ENCODE results near the gene MUL1.

DNA sequence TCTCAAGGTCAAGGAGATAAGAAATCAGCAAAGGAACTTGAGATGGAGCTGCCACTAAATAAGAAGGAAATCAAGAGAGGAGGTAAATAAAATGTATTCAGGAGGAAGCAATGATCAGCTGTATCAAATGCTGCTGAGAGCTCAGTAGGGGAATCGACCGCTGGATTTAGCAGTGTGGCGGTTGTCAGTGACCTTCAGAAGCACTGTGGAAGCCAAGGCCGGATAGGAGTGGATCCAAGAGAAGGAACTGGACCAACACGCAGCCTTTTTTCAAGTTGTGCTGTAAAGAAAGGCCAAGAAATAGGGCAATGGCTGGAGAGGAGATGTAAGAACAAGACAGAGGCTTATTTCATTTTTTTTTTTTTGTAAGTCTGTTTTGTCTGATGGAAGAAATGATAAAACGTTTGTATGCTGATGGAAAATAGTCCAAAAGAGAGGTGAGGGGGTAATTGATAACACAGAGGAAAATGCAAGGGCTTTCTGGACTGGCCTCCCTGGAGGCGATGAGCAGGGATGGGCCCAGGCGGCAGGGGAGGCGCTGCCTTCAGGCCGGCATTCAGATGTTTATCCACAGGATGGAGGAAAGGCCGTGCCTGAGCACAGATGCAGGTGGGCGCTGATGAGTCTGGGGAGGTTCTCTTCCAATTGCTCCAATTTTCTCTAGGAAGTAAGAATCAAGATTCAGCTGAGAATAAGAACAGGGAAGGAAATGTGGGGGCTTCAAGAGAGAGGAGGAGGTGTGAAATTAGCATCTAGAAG lies 26.9 kb upstream of the MUL1 start:
- TF ChIP-seq EZH2 (IDR thresholded peaks at IDR 0.05; ENCODE audit: insufficient read depth, low read length) (no peak), CTCF (IDR thresholded peaks at IDR 0.05; ENCODE audit: insufficient read depth, low read depth, low read length) (no peak)

Data from astrocyte (in vitro differentiated cells and primary cell).